SK-N-SH treated with all-trans-retinoic acid at 6 μM for 48 hours (cell line): ENCODE data around the gene ESYT2.

Experiments
- BACH2 ChIP-seq: fragments of 250-450 bp; sonication (Bioruptor Pico); IDR thresholded peaks from 2 replicates; pipeline ENCODE4 v1.9.0; 2021; ENCODE audit warnings: mild to moderate bottlenecking, borderline replicate concordance
- ISL1 ChIP-seq: fragments of 250-450 bp; sonication (Bioruptor Pico); IDR thresholded peaks from 2 replicates; pipeline ENCODE4 v2.1.2; 2022; ENCODE audit warnings: mild to moderate bottlenecking, moderate library complexity
- PATZ1 ChIP-seq: fragments of 250-450 bp; sonication (Bioruptor Pico); IDR thresholded peaks from 2 replicates; pipeline ENCODE4 v1.8.0; 2020; ENCODE audit warnings: mild to moderate bottlenecking, moderate library complexity, borderline replicate concordance
- SNAI2 ChIP-seq: fragments of 250-450 bp; sonication (Bioruptor Pico); IDR thresholded peaks from 2 replicates; pipeline ENCODE4 v1.5.0; 2020; ENCODE audit warnings: mild to moderate bottlenecking, moderate library complexity
- TOX ChIP-seq: fragments of 250-450 bp; sonication (Bioruptor Pico); IDR thresholded peaks from 2 replicates; pipeline ENCODE4 v1.8.0; 2021; ENCODE audit warnings: mild to moderate bottlenecking, moderate library complexity, borderline replicate concordance
- ZFP3 ChIP-seq: fragments of 250-450 bp; sonication (Bioruptor Pico); IDR thresholded peaks from 2 replicates; pipeline ENCODE4 v1.5.0; 2020; ENCODE audit warnings: mild to moderate bottlenecking, moderate library complexity
- ZFP30 ChIP-seq: fragments of 450-650 bp; formaldehyde crosslinking; IDR thresholded peaks from 2 replicates; pipeline ENCODE4 v1.5.0; 2022; ENCODE audit warnings: mild to moderate bottlenecking, moderate library complexity
- ZNF8 ChIP-seq: fragments of 450-650 bp; formaldehyde crosslinking; IDR thresholded peaks from 2 replicates; pipeline ENCODE4 v1.5.0; 2020; ENCODE audit warnings: mild to moderate bottlenecking, moderate library complexity

- TF ChIP-seq SNAI2 (no peak), TOX (CRISPR knock-in tag) (no peak), ZFP3 (no peak), ISL1 (CRISPR knock-in tag) (no peak), ZFP30 (CRISPR knock-in tag) (no peak), BACH2 (CRISPR knock-in tag) (no peak), ZNF8 (CRISPR knock-in tag) (no peak), PATZ1 (no peak)
Observed at GRCh38 chr7:158867214-158867984, 38.1 kb upstream of the ESYT2 start.
